SK-N-MC (cell line): ENCODE results near the gene LRP6.
A peak's percentile ranks its signal among the peaks of the same experiment; 100 is the strongest.
"Not testable (repeated sequence)": the region's sequence is repeated elsewhere in the genome, so short reads cannot be mapped to it uniquely, and the experiment has no call there.

Experiments
- DNase-seq: peaks from one replicate; pipeline ENCODE4 v3.0.0-alpha.2; 2011; ENCODE audit warnings: low read depth, low spot score
- H3K27ac ChIP-seq: fragments of 200-600 bp; sonication (generic); 2 replicates; pipeline ENCODE4 v1.5.1; 2016; ENCODE audit warnings: mixed run types
- H3K36me3 ChIP-seq: fragments of 200-600 bp; sonication (generic); 2 replicates; pipeline ENCODE4 v1.6.1; 2017; ENCODE audit warnings: antibody characterized with exemption, low read length, mixed read lengths; ENCODE audit not compliant: insufficient read depth
- H3K4me3 ChIP-seq: fragments of 200-600 bp; sonication (generic); 2 replicates; pipeline ENCODE4 v1.5.1; 2016
- H3K9ac ChIP-seq: fragments of 200-600 bp; sonication (generic); 2 replicates; pipeline ENCODE4 v1.8.0; 2017; ENCODE audit warnings: mixed run types, mixed read lengths; ENCODE audit not compliant: insufficient read length
- H3K9me3 ChIP-seq: fragments of 200-600 bp; sonication (generic); 2 replicates; pipeline ENCODE4 v1.6.1; 2017; ENCODE audit warnings: low read depth, mild to moderate bottlenecking, antibody characterized with exemption, low read length, moderate library complexity, mixed read lengths
- EZH2 ChIP-seq: fragments of 200-600 bp; sonication (generic); IDR thresholded peaks from one replicate; pipeline ENCODE4 v1.6.1; 2017; ENCODE audit warnings: antibody characterized with exemption
- FOXP2 ChIP-seq: optimal IDR thresholded peaks from 2 replicates; pipeline ENCODE3; 2011; ENCODE audit warnings: mild to moderate bottlenecking, moderate library complexity; ENCODE audit not compliant: insufficient read depth; ENCODE audit errors: extremely low read length, control extremely low read depth
- POLR2AphosphoS5 ChIP-seq: IDR thresholded peaks from 2 replicates; pipeline ENCODE4 v1.6.1; 2012; ENCODE audit warnings: mild to moderate bottlenecking, low read depth, low read length, borderline replicate concordance

Gene LRP6

DNA sequence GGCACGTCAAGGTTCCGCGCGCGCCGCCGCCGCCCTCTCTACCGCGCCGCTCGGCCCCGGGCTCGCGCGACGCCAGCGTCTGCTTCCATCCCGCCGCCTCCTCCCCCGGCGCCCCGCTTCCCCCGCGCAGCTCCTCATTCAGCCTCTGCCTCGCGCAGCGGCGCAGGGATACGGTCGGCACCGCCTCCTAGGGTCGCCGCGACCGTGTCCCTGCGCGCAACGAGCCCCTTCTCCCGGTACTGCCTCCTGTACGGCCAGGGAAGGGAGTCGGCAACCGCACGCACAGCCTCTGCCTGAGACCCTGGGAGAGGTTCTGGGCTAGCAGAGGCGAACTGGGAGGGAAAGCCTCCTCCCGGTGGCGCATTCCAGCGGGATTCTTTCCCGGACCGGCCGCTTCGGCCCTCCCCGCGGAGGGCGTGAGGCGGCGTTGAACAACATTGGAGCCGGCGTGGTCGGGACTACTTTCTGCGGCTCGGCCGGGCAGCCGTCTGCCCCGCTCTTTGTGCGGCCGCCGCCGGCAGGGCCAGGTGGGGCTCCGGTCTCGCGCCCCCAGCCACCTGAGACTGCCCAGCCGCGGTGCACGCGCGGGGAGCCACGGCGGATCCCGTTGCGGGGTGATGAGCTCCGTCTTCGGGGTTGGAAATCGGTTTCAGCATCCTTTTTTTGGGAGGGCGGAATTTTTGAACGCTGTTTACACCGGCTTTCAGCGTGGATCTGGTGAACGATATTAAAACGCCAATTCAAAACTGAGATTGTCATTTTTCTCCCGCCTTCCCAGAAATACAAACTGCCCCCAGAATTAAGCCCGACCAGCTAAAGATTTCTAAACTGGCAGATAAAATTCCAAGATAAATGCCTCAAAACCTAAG is at the start of gene LRP6:
Gene LRP6, minus strand, starts transcription at position 172 of the 869 bp plus-strand sequence. CDS start 309 bp downstream, outside the sequence.
- TF ChIP-seq FOXP2, result peak; percentile 25
- no peak for TF ChIP-seq EZH2
- TF ChIP-seq POLR2AphosphoS5, result peak; percentile 90
- no peaks in the 10 kb centered on the region for H3K9me3 ChIP-seq
- peak within 1 kb of the TSS; percentile 98 for H3K9ac ChIP-seq
- H3K27ac ChIP-seq, result peak within 1 kb of the TSS; percentile 95
- no peaks in the 10 kb centered on the region for H3K36me3 ChIP-seq
- no peak for DNase-seq
- H3K4me3 ChIP-seq, result peak within 1 kb of the TSS; percentile 86

DNA sequence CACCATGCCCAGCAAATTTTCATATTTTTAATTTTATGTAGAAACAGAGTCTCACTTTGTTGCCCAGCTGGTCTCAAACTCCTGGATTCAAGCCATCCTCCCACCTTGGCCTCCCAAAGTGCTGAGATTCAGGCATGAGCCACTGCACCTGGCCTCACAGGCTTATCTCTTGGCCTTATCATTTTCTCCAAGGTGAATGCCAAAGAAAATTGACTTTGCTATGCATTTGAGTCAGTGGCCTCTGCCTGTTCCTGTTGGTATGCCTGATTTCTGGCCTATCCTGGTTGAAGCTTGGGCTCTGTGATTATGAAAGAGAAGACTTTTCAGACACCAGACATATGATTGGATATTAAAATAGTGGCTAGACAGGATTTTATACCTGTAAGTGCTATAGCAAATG is 49.0 kb upstream of the LRP6 start:
- Histone ChIP-seq H3K4me3 (no peak overlapping the region), H3K9me3 (no peaks in the 10 kb centered on the region), H3K9ac (no peak overlapping the region), H3K27ac (no peak overlapping the region), H3K36me3 (no peaks in the 10 kb centered on the region)
- TF ChIP-seq EZH2 (no peak), POLR2AphosphoS5 (no peak), FOXP2 (no peak)
- DNase-seq, result no peak

DNA sequence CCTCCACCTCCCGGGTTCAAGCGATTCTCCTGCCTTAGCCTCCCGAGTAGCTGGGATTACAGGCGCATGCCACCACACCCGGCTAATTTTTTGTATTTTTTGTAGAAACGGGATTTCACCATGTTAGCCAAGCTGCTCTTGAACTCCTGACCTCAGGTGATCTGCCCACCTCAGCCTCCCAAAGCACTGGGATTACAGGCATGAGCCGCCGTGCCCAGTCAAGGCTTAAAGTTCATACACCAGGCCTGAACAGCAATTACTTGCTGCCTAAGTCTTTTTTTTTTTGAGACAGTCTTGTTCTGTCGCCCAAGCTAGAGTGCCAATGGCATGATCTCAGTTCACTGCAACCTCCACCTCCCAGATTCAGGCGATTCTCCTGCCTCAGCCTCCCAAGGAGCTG is 43.9 kb upstream of the LRP6 start:
- H3K4me3 ChIP-seq, H3K9me3 ChIP-seq, H3K9ac ChIP-seq, H3K36me3 ChIP-seq, H3K27ac ChIP-seq, DNase-seq: not testable (repeated sequence)

DNA sequence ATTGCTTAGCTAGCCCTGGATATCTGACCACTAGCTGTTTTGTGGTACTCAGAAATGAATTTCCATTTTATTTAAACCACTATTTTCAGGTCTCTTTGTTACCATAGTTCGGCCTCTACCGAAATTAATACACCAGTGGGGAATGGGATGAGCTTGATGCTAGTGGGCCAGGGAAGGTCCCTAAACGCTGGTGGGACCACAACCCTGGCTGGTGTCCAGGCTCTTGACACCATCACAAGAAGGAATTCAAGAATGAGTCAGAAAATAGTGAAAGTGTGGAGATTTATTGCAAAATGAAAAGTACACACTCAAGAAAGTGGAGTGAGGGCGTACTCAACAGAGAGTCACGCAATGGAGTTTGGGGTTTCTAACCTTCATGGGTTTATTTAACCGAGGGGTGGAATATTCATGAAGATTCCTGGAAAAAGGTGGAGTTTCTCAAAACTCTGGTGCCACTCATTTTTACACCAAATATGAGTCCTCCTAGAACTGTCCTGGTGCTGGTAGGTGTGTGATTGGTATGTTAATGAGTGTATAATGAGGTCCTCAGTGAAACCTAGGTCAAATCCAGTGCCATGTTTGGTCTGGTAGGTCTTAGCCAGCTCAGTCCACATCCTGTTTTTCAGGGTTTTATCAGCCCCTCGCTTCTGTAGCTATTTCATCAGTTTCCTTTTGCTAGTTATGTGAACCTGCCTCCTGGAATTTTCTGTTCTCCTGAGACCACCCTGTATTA is 38.9 kb upstream of the LRP6 start:
- H3K9me3 ChIP-seq, result no peaks in the 10 kb centered on the region
- no peaks in the 10 kb centered on the region for H3K36me3 ChIP-seq
- no peak overlapping the region for H3K4me3 ChIP-seq
- no peak overlapping the region for H3K9ac ChIP-seq
- TF ChIP-seq POLR2AphosphoS5 (no peak), FOXP2 (no peak), EZH2 (no peak)
- no peak for DNase-seq
- H3K27ac ChIP-seq, result no peak overlapping the region

- H3K4me3 ChIP-seq, result no peak overlapping the region
- H3K9me3 ChIP-seq, result no peaks in the 10 kb centered on the region
- H3K27ac ChIP-seq, result no peak overlapping the region
- no peaks in the 10 kb centered on the region for H3K36me3 ChIP-seq
- TF ChIP-seq POLR2AphosphoS5, result no peak
- DNase-seq, result no peak
- no peak overlapping the region for H3K9ac ChIP-seq
These were observed 36.1 kb upstream of the LRP6 start for GRCh38 chr12:12302976-12303375.

- Histone ChIP-seq H3K9me3 (no peaks in the 10 kb centered on the region), H3K9ac (no peak overlapping the region), H3K36me3 (no peaks in the 10 kb centered on the region), H3K27ac (no peak overlapping the region), H3K4me3 (no peak overlapping the region)
- TF ChIP-seq FOXP2 (no peak), POLR2AphosphoS5 (no peak), EZH2 (no peak)
- no peak for DNase-seq
These were observed 34.3 kb upstream of the LRP6 start for GRCh38 chr12:12301122-12301521.

DNA sequence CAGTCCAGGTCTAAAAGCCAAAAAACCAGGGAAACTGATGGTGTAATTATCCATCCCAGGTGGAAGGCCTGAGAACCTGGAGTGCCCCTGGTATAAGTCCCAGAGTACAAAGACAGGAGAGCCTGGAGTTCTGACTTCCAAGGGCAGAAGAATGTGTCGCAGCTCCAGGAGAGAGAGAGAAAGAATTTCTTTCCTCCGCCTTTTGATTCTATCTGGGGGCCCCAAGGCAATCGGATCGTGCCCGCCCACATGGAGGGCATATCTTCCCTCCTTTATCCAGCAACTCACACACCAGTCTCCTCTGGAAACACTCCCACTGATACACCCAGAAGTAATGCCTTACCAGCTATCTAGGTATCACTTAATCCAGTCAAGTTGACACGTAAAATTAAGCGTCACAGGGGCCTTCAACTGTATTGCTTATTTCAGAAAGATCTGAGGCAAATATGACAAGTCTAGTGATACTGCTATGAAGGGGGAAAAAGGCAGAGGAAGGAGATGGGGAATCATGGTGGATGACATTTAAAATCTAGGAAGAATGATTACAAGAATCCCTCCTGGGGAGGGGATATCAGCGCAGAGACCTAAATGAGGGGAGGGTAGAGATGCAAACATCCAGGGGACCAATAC is 30.5 kb upstream of the LRP6 start:
- H3K9me3 ChIP-seq, result no peaks in the 10 kb centered on the region
- no peak for TF ChIP-seq EZH2
- TF ChIP-seq FOXP2, result no peak
- TF ChIP-seq POLR2AphosphoS5, result no peak
- no peaks in the 10 kb centered on the region for H3K36me3 ChIP-seq
- no peak overlapping the region for H3K27ac ChIP-seq
- no peak for DNase-seq
- no peak overlapping the region for H3K4me3 ChIP-seq
- no peak overlapping the region for H3K9ac ChIP-seq

DNA sequence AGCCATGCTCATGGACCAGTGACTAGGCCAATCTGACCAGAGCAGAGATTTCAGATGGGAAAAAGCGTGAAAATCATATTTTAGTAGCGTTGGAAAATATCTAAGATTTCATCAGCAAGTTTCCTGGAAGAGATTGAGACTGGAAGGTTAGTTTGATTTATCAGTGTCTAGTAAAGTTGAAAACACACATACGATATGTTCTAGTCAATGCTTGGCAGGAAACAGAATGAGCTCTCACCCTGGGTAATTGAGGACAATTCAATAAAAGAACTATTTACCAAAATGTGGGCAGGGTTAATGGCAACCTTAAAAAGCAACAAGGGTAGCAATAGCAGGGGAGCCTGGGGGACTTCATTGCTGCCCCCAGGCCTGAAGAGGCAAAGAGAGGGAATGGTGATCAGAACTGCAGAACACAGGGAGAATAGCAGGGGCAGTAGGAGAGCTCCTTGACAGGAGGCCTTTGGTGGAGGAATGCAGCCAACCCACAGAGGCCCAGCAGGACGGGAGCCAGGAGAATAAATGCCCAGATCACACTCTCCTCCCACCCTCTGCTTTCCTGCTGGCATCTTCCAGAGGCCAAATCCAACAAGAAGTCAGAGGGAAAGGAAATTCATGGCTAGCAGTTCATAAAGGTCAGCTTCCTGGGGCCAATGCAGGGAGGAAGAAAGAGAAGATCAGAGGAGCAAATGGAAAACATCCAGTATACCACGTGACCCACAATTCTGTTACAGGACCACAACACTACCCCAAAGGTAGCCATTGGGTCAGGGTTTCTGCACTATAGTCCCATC is 27.6 kb upstream of the LRP6 start:
- no peak overlapping the region for H3K9ac ChIP-seq
- no peak for DNase-seq
- peak overlapping the region; percentile 47; the same call in 1 of the 2 replicates for H3K27ac ChIP-seq
- no peaks in the 10 kb centered on the region for H3K36me3 ChIP-seq
- TF ChIP-seq EZH2, result no peak
- TF ChIP-seq FOXP2, result no peak
- TF ChIP-seq POLR2AphosphoS5, result no peak
- H3K9me3 ChIP-seq, result no peaks in the 10 kb centered on the region
- H3K4me3 ChIP-seq, result no peak overlapping the region
